Fibroblast of the aortic adventitia (primary cell): ENCODE data around the gene WNK1. TPM values are rescaled to one million over a fixed set of nuclear protein-coding genes. Genes with fewer than 3 reads are reported as not detected.

Experiments used
- DNase-seq: peaks from one replicate; pipeline ENCODE4 v3.0.0-alpha.2; 2010; ENCODE audit warnings: low read depth
- H3K4me3 ChIP-seq: 2 replicates; pipeline ENCODE4 v1.5.1; 2011; ENCODE audit warnings: low read depth, mild to moderate bottlenecking, control low read depth, low read length, moderate library complexity
- CTCF ChIP-seq: IDR thresholded peaks from 2 replicates; pipeline ENCODE4 v1.5.1; 2011; ENCODE audit warnings: mild to moderate bottlenecking, low read length, control low read depth, inconsistent platforms; ENCODE audit not compliant: insufficient read depth
- total RNA-seq: library from RNA; depleted of rRNA; stranded (reverse); fragments of >200 nt; gene quantifications from 2 replicates; pipeline ENCODE4 v1.2.3, GENCODE V29; 2012; ENCODE audit warnings: low replicate concordance

The WNK1 gene
- total RNA-seq, 1 donor, result 91.7 TPM

- no peak for DNase-seq
- no peak for TF ChIP-seq CTCF
- no peak overlapping the region for H3K4me3 ChIP-seq
These were observed 162.7 kb downstream of the WNK1 start for GRCh38 chr12:915090-915489.

GRCh38 chr12:916240-916639, 163.9 kb downstream of the WNK1 start:
- H3K4me3 ChIP-seq, result no peak overlapping the region
- no peak for DNase-seq
- no peak for TF ChIP-seq CTCF

GRCh38 chr12:916712-917445, 164.5 kb downstream of the WNK1 start:
- no peak for TF ChIP-seq CTCF
- DNase-seq, result no peak
- H3K4me3 ChIP-seq, result no peak overlapping the region

GRCh38 chr12:920676-921075, 168.3 kb downstream of the WNK1 start:
- DNase-seq, result no peak
- TF ChIP-seq CTCF, result no peak
- no peak overlapping the region for H3K4me3 ChIP-seq

GRCh38 chr12:922285-922684, 169.9 kb downstream of the WNK1 start:
- H3K4me3 ChIP-seq, result no peak overlapping the region
- TF ChIP-seq CTCF, result no peak
- DNase-seq, result no peak

- no peak for DNase-seq
- no peak for TF ChIP-seq CTCF
- H3K4me3 ChIP-seq, result no peak overlapping the region
These were observed 174.3 kb downstream of the WNK1 start for GRCh38 chr12:926641-927040.

- no peak overlapping the region for H3K4me3 ChIP-seq
- no peak for DNase-seq
- TF ChIP-seq CTCF, result no peak
These were observed 178.7 kb downstream of the WNK1 start for GRCh38 chr12:931060-931459.
